Subcutaneous abdominal adipose tissue (tissue), 5 donors: ENCODE results near the gene POLE3.
"Not testable (repeated sequence)": the region's sequence is repeated elsewhere in the genome, so short reads cannot be mapped to it uniquely, and the experiment has no call there.

Experiments used
- H3K27ac ChIP-seq: one replicate; pipeline ENCODE4 v1.7.0; 2013; ENCODE audit warnings: low read depth, mild to moderate bottlenecking, inconsistent platforms, low read length, moderate library complexity
- H3K27me3 ChIP-seq, 5 donors: one replicate each; pipeline ENCODE4 v1.7.0; 2013; ENCODE audit warnings: low read length in 5 of 5, inconsistent platforms in 1 of 5; ENCODE audit not compliant: control insufficient read depth in 5 of 5, insufficient read depth in 4 of 5
- H3K36me3 ChIP-seq, 5 donors: one replicate each; pipeline ENCODE4 v1.7.0; 2013; ENCODE audit warnings: low read length in 5 of 5; ENCODE audit not compliant: control insufficient read depth in 5 of 5, insufficient read depth in 5 of 5
- H3K4me1 ChIP-seq, 5 donors: one replicate each; pipeline ENCODE4 v1.7.0; 2013; ENCODE audit warnings: low read length in 5 of 5, mild to moderate bottlenecking in 3 of 5, moderate library complexity in 1 of 5; ENCODE audit not compliant: control insufficient read depth in 5 of 5, insufficient read depth in 5 of 5
- H3K4me3 ChIP-seq, 5 donors: one replicate each; pipeline ENCODE4 v1.7.0; 2013; ENCODE audit warnings: low read length in 5 of 5, low read depth in 1 of 5
- H3K9ac ChIP-seq, 5 donors: one replicate each; pipeline ENCODE4 v1.7.0; 2013; ENCODE audit warnings: low read length in 5 of 5, mild to moderate bottlenecking in 4 of 5, moderate library complexity in 3 of 5
- H3K9me3 ChIP-seq, 5 donors: one replicate each; pipeline ENCODE4 v1.7.0; 2013; ENCODE audit warnings: low read length in 5 of 5; ENCODE audit not compliant: control insufficient read depth in 5 of 5
- donor health status: healthy.
- donor health status: healthy.
- donor health status: healthy.
- donor health status: healthy.
- donor health status: healthy.

POLE3 gene

GRCh38 chr9:113406873-113407511 is 3.5 kb downstream of the POLE3 start:
- peaks cover 12 to 16% (median 14%) of the 10 kb centered on the region in 5 donors for H3K36me3 ChIP-seq
- not testable (repeated sequence) for H3K9me3 ChIP-seq, H3K4me3 ChIP-seq, H3K27me3 ChIP-seq, H3K27ac ChIP-seq, H3K9ac ChIP-seq
- peaks cover 10 to 35% (median 32%) of the 10 kb centered on the region in 5 donors for H3K4me1 ChIP-seq

GRCh38 chr9:113406353-113406752 is 4.1 kb downstream of the POLE3 start:
- Histone ChIP-seq H3K36me3 (peaks cover 12 to 16% (median 14%) of the 10 kb centered on the region in 5 donors), H3K4me1 (peaks cover 12 to 41% (median 35%) of the 10 kb centered on the region in 5 donors)
- not testable (repeated sequence) for H3K4me3 ChIP-seq, H3K27ac ChIP-seq, H3K27me3 ChIP-seq, H3K9me3 ChIP-seq, H3K9ac ChIP-seq

GRCh38 chr9:113403646-113404045 is 6.8 kb downstream of the POLE3 start:
- H3K4me3 ChIP-seq = no peak overlapping the region
- H3K36me3 ChIP-seq = peaks cover 8 to 14% (median 12%) of the 10 kb centered on the region in 5 donors
- H3K27ac ChIP-seq = no peak overlapping the region
- no peaks in the 10 kb centered on the region for H3K27me3 ChIP-seq
- H3K9me3 ChIP-seq = no peaks in the 10 kb centered on the region
- peak overlapping the region in 1 of 5 donors; percentile 57 for H3K9ac ChIP-seq
- H3K4me1 ChIP-seq = peaks cover 5 to 53% (median 41%) of the 10 kb centered on the region in 5 donors

- no peaks in the 10 kb centered on the region for H3K36me3 ChIP-seq
- H3K27me3 ChIP-seq = no peaks in the 10 kb centered on the region
- H3K4me1 ChIP-seq = peaks cover 5 to 57% (median 52%) of the 10 kb centered on the region in 5 donors
- H3K27ac ChIP-seq = peak within 1 kb of the TSS; percentile 68
- no peaks in the 10 kb centered on the region for H3K9me3 ChIP-seq
- H3K9ac ChIP-seq = peak within 1 kb of the TSS; percentile 39 to 82 (median 74)
- peak within 1 kb of the TSS; percentile 65 to 91 (median 80) for H3K4me3 ChIP-seq
These were observed 9.3 kb downstream of the POLE3 start, which contains the start of gene ALAD for GRCh38 chr9:113401027-113401792. Gene ALAD (minus strand): TSS chr9:113401284. CDS start chr9:113393559, 7,725 bp downstream.

GRCh38 chr9:113399646-113400200 is 10.8 kb downstream of the POLE3 start:
- H3K27ac ChIP-seq = peak overlapping the region; percentile 60
- peaks cover 0 to 6% (median 0%) of the 10 kb centered on the region in 5 donors for H3K36me3 ChIP-seq
- H3K9ac ChIP-seq = peak overlapping the region in 4 of 5 donors; percentile 30 to 80 (median 50)
- H3K27me3 ChIP-seq = no peaks in the 10 kb centered on the region
- no peaks in the 10 kb centered on the region for H3K9me3 ChIP-seq
- peak overlapping the region; percentile 26 to 91 (median 79) for H3K4me3 ChIP-seq
- peaks cover 5 to 61% (median 50%) of the 10 kb centered on the region in 5 donors for H3K4me1 ChIP-seq

GRCh38 chr9:113398796-113399195 is 11.7 kb downstream of the POLE3 start:
- peak overlapping the region in 1 of 5 donors; percentile 21 for H3K9ac ChIP-seq
- no peaks in the 10 kb centered on the region for H3K27me3 ChIP-seq
- H3K27ac ChIP-seq = no peak overlapping the region
- peaks cover 5 to 57% (median 42%) of the 10 kb centered on the region in 5 donors for H3K4me1 ChIP-seq
- H3K9me3 ChIP-seq = no peaks in the 10 kb centered on the region
- H3K36me3 ChIP-seq = peaks cover 0 to 6% (median 0%) of the 10 kb centered on the region in 5 donors
- H3K4me3 ChIP-seq = no peak overlapping the region

- Histone ChIP-seq H3K27me3 (no peaks in the 10 kb centered on the region), H3K36me3 (peaks cover 4 to 14% (median 13%) of the 10 kb centered on the region in 5 donors), H3K9me3 (no peaks in the 10 kb centered on the region), H3K4me3 (no peak overlapping the region), H3K27ac (no peak overlapping the region), H3K9ac (no peak overlapping the region), H3K4me1 (peaks cover 5 to 49% (median 35%) of the 10 kb centered on the region in 5 donors)
These were observed 13.3 kb downstream of the POLE3 start for GRCh38 chr9:113397203-113397631.

- Histone ChIP-seq H3K4me1 (peaks cover 4 to 37% (median 22%) of the 10 kb centered on the region in 5 donors), H3K9ac (peak overlapping the region in 1 of 5 donors; percentile 19), H3K27me3 (no peaks in the 10 kb centered on the region), H3K9me3 (no peaks in the 10 kb centered on the region), H3K27ac (no peak overlapping the region), H3K36me3 (peaks cover 4 to 34% (median 33%) of the 10 kb centered on the region in 5 donors), H3K4me3 (no peak overlapping the region)
These were observed 15.2 kb downstream of the POLE3 start for GRCh38 chr9:113395000-113395861.

- Histone ChIP-seq H3K9me3 (no peaks in the 10 kb centered on the region), H3K27me3 (no peaks in the 10 kb centered on the region), H3K4me1 (peaks cover 0 to 32% (median 14%) of the 10 kb centered on the region in 5 donors), H3K9ac (no peak overlapping the region), H3K4me3 (no peak overlapping the region), H3K27ac (no peak overlapping the region), H3K36me3 (peaks cover 4 to 53% (median 50%) of the 10 kb centered on the region in 5 donors)
These were observed 17.2 kb downstream of the POLE3 start for GRCh38 chr9:113393281-113393680.
